Muscle layer of duodenum (tissue), 2 donors: Measurements from ENCODE around the gene SLC17A1.

Experiments
- H3K27ac ChIP-seq: one replicate; pipeline ENCODE4 v1.7.0; 2013; ENCODE audit warnings: mild to moderate bottlenecking, low read length
- H3K27me3 ChIP-seq: one replicate; pipeline ENCODE4 v1.7.0; 2013; ENCODE audit warnings: low read depth, mild to moderate bottlenecking, control low read depth, low read length
- H3K36me3 ChIP-seq, 2 donors: one replicate each; pipeline ENCODE4 v1.7.0; 2013; ENCODE audit warnings: low read length in 2 of 2, control low read depth in 1 of 2, mild to moderate bottlenecking in 1 of 2; ENCODE audit not compliant: insufficient read depth in 2 of 2, control insufficient read depth in 1 of 2
- H3K4me1 ChIP-seq, 2 donors: one replicate each; pipeline ENCODE4 v1.7.0; 2013; ENCODE audit warnings: low read length in 2 of 2, mild to moderate bottlenecking in 2 of 2, control low read depth in 1 of 2, moderate library complexity in 1 of 2; ENCODE audit not compliant: insufficient read depth in 2 of 2, control insufficient read depth in 1 of 2
- H3K4me3 ChIP-seq, 2 donors: one replicate each; pipeline ENCODE4 v1.7.0; 2013; ENCODE audit warnings: low read length in 2 of 2, low read depth in 1 of 2, mild to moderate bottlenecking in 1 of 2
- H3K9me3 ChIP-seq, 2 donors: one replicate each; pipeline ENCODE4 v1.7.0; 2013; ENCODE audit warnings: low read length in 2 of 2, control low read depth in 1 of 2, mild to moderate bottlenecking in 1 of 2; ENCODE audit not compliant: control insufficient read depth in 1 of 2
- donor health status: healthy.

The SLC17A1 gene

GRCh38 chr6:25831532-25832306 lies at the start of gene SLC17A1:
SLC17A1 (minus strand) TSS chr6:25832052; CDS start chr6:25830557, 1,495 bp downstream.
- Histone ChIP-seq H3K27ac (no peak within 1 kb of the TSS), H3K4me3 (no peak within 1 kb of the TSS), H3K36me3 (no peaks in the 10 kb centered on the region), H3K4me1 (no peaks in the 10 kb centered on the region), H3K9me3 (no peaks in the 10 kb centered on the region), H3K27me3 (no peaks in the 10 kb centered on the region)

GRCh38 chr6:25880601-25881000 lies 48.7 kb upstream of the SLC17A1 start:
- H3K27ac ChIP-seq = no peak overlapping the region
- no peaks in the 10 kb centered on the region for H3K9me3 ChIP-seq
- no peaks in the 10 kb centered on the region for H3K27me3 ChIP-seq
- no peaks in the 10 kb centered on the region for H3K4me1 ChIP-seq
- H3K36me3 ChIP-seq = no peaks in the 10 kb centered on the region
- H3K4me3 ChIP-seq = no peak overlapping the region

- H3K4me1 ChIP-seq = no peaks in the 10 kb centered on the region
- H3K36me3 ChIP-seq = no peaks in the 10 kb centered on the region
- no peak overlapping the region for H3K27ac ChIP-seq
- no peaks in the 10 kb centered on the region for H3K9me3 ChIP-seq
- no peak overlapping the region for H3K4me3 ChIP-seq
- no peaks in the 10 kb centered on the region for H3K27me3 ChIP-seq
These were observed 47.0 kb upstream of the SLC17A1 start for GRCh38 chr6:25878721-25879322.

- H3K27me3 ChIP-seq = no peaks in the 10 kb centered on the region
- no peaks in the 10 kb centered on the region for H3K9me3 ChIP-seq
- H3K4me1 ChIP-seq = no peaks in the 10 kb centered on the region
- no peak overlapping the region for H3K27ac ChIP-seq
- H3K4me3 ChIP-seq = no peak overlapping the region
- H3K36me3 ChIP-seq = no peaks in the 10 kb centered on the region
These were observed 44.2 kb upstream of the SLC17A1 start for GRCh38 chr6:25875926-25876602.

GRCh38 chr6:25875563-25875905 lies 43.7 kb upstream of the SLC17A1 start:
- Histone ChIP-seq H3K4me1 (no peaks in the 10 kb centered on the region), H3K27me3 (no peaks in the 10 kb centered on the region), H3K36me3 (no peaks in the 10 kb centered on the region), H3K4me3 (no peak overlapping the region), H3K9me3 (no peaks in the 10 kb centered on the region), H3K27ac (no peak overlapping the region)

GRCh38 chr6:25874822-25875562 lies 43.1 kb upstream of the SLC17A1 start:
- Histone ChIP-seq H3K9me3 (no peaks in the 10 kb centered on the region), H3K4me3 (no peak overlapping the region), H3K27me3 (no peaks in the 10 kb centered on the region), H3K27ac (no peak overlapping the region), H3K4me1 (no peaks in the 10 kb centered on the region), H3K36me3 (no peaks in the 10 kb centered on the region)

GRCh38 chr6:25874118-25874517 lies 42.3 kb upstream of the SLC17A1 start, which contains the start of gene SLC17A3:
SLC17A3 (minus strand) TSS chr6:25874243; CDS start chr6:25868387, 5,856 bp downstream.
- Histone ChIP-seq H3K36me3 (no peaks in the 10 kb centered on the region), H3K4me1 (no peaks in the 10 kb centered on the region), H3K27ac (no peak within 1 kb of the TSS), H3K27me3 (no peaks in the 10 kb centered on the region), H3K9me3 (no peaks in the 10 kb centered on the region), H3K4me3 (no peak within 1 kb of the TSS)

- H3K4me1 ChIP-seq = no peaks in the 10 kb centered on the region
- H3K9me3 ChIP-seq = no peaks in the 10 kb centered on the region
- H3K4me3 ChIP-seq = no peak overlapping the region
- H3K27me3 ChIP-seq = no peaks in the 10 kb centered on the region
- no peak overlapping the region for H3K27ac ChIP-seq
- H3K36me3 ChIP-seq = no peaks in the 10 kb centered on the region
These were observed 41.0 kb upstream of the SLC17A1 start for GRCh38 chr6:25872814-25873213.

GRCh38 chr6:25869840-25870239 lies 38.0 kb upstream of the SLC17A1 start:
- Histone ChIP-seq H3K4me1 (no peaks in the 10 kb centered on the region), H3K9me3 (no peaks in the 10 kb centered on the region), H3K4me3 (no peak overlapping the region), H3K36me3 (no peaks in the 10 kb centered on the region), H3K27ac (no peak overlapping the region), H3K27me3 (no peaks in the 10 kb centered on the region)

- no peaks in the 10 kb centered on the region for H3K9me3 ChIP-seq
- no peaks in the 10 kb centered on the region for H3K27me3 ChIP-seq
These were observed 36.8 kb upstream of the SLC17A1 start for GRCh38 chr6:25868436-25869183.

More at GRCh38 chr6:25868436-25869183, 36.8 kb upstream of the SLC17A1 start:
- Histone ChIP-seq H3K4me1 (no peaks in the 10 kb centered on the region), H3K4me3 (no peak overlapping the region), H3K27ac (no peak overlapping the region), H3K36me3 (no peaks in the 10 kb centered on the region)
